H1 (cell line): ENCODE data around the gene WTIP. TPM values are rescaled to one million over a fixed set of nuclear protein-coding genes. Genes with fewer than 3 reads are reported as not detected.

Experiments used
- CTCF ChIA-PET: fragments of 300-600 bp; sonication (Branson Sonifier 250); formaldehyde crosslinking; loops from one replicate; lab custom pipeline; 2021; ENCODE audit not compliant: partially characterized antibody; lab: Charles Lee
- POLR2A ChIA-PET: fragments of 300-600 bp; sonication (Branson Sonifier 250); formaldehyde crosslinking; loops from one replicate; lab custom pipeline; 2021; ENCODE audit warnings: inconsistent platforms; ENCODE audit not compliant: partially characterized antibody; lab: Charles Lee
- DNase-seq, 2 experiments: peaks; one replicate each; pipeline versions ENCODE4 v3.0.0 to v3.0.0-alpha.2; 2010 to 2022; ENCODE audit warnings: low spot score in 2 of 2, low read depth in 1 of 2, mixed read lengths in 1 of 2
- FAIRE-seq: peaks from 2 replicates; lab custom pipeline; 2011; peaks lifted over from hg19 to GRCh38; lab: Jason Lieb, UNC
- H2AFZ ChIP-seq: 2 replicates; pipeline ENCODE4 v1.8.1; 2012; ENCODE audit warnings: low read length, inconsistent platforms
- H2AK5ac ChIP-seq: 2 replicates; pipeline ENCODE4 v1.6.1; 2013; ENCODE audit warnings: low read depth, low read length
- H2BK120ac ChIP-seq: replicated peaks from 2 replicates; pipeline ENCODE3; 2013; ENCODE audit warnings: low read depth, low read length, inconsistent platforms
- H2BK12ac ChIP-seq: 2 replicates; pipeline ENCODE4 v1.6.1; 2013; ENCODE audit warnings: low read depth, low read length
- H2BK15ac ChIP-seq: 2 replicates; pipeline ENCODE4 v1.6.1; 2013; ENCODE audit warnings: low read length
- H2BK20ac ChIP-seq: 2 replicates; pipeline ENCODE4 v1.6.1; 2013; ENCODE audit warnings: low read length
- H2BK5ac ChIP-seq: 2 replicates; pipeline ENCODE4 v1.6.1; 2013; ENCODE audit warnings: low read depth, low read length
- H3K14ac ChIP-seq: 2 replicates; pipeline ENCODE4 v1.6.1; 2013; ENCODE audit warnings: inconsistent platforms; ENCODE audit not compliant: insufficient read length
- H3K18ac ChIP-seq: 2 replicates; pipeline ENCODE4 v1.6.1; 2013; ENCODE audit warnings: low read length; ENCODE audit errors: extremely low read depth
- H3K23ac ChIP-seq: 2 replicates; pipeline ENCODE4 v1.6.1; 2013; ENCODE audit warnings: inconsistent platforms; ENCODE audit not compliant: insufficient read length
- H3K23me2 ChIP-seq: 2 replicates; pipeline ENCODE4 v1.6.1; 2013; ENCODE audit warnings: low read depth, low read length
- H3K27ac ChIP-seq: 2 replicates; pipeline ENCODE4 v1.6.1; 2011; ENCODE audit warnings: low read depth, low read length, inconsistent platforms
- H3K27me3 ChIP-seq, 4 experiments: replicated peaks in 1 of 4; 1 replicate in 1 of 4; 2 replicates in 3 of 4; pipeline versions ENCODE4 v1.6.1 to v1.8.1; 2011 to 2013; ENCODE audit warnings: low read length in 3 of 4, mild to moderate bottlenecking in 3 of 4, inconsistent platforms in 2 of 4, mixed read lengths in 2 of 4, moderate library complexity in 1 of 4; ENCODE audit not compliant: control insufficient read depth in 3 of 4, insufficient read depth in 3 of 4; ENCODE audit errors: extremely low read depth in 1 of 4
- H3K36me3 ChIP-seq, 4 experiments: 2 replicates each; pipeline versions ENCODE4 v1.6.1 to v1.8.1; 2011 to 2013; ENCODE audit warnings: mild to moderate bottlenecking in 4 of 4, low read length in 3 of 4, moderate library complexity in 2 of 4, control low read depth in 1 of 4, inconsistent platforms in 1 of 4; ENCODE audit not compliant: insufficient read depth in 4 of 4, control insufficient read depth in 2 of 4
- H3K4ac ChIP-seq: replicated peaks from 2 replicates; pipeline ENCODE3; 2013; ENCODE audit warnings: low read length, low read depth, mixed read lengths, inconsistent platforms; ENCODE audit not compliant: insufficient read length
- H3K4me1 ChIP-seq, 4 experiments: replicated peaks in 1 of 4; 1 replicate in 1 of 4; 2 replicates in 3 of 4; pipeline versions ENCODE4 v1.6.1 to v1.8.1; 2011 to 2013; ENCODE audit warnings: low read length in 3 of 4, inconsistent platforms in 2 of 4, mixed read lengths in 1 of 4; ENCODE audit not compliant: insufficient read depth in 4 of 4, control insufficient read depth in 3 of 4
- H3K4me2 ChIP-seq, 2 experiments: 2 replicates each; pipeline versions ENCODE4 v1.6.1 to v1.8.1; 2011 to 2013; ENCODE audit warnings: low read depth in 2 of 2, low read length in 2 of 2, control low read depth in 1 of 2, inconsistent platforms in 1 of 2, mild to moderate bottlenecking in 1 of 2; ENCODE audit not compliant: insufficient read depth in 1 of 2
- H3K4me3 ChIP-seq, 4 experiments: fragments of 200-600, 300-600 bp in 1 of 4; sonication (generic), shearing (Covaris generic), sonication (Bioruptor Twin) in 1 of 4; 2 replicates each; pipeline versions ENCODE4 v1.5.1 to v1.8.1; 2011 to 2016; ENCODE audit warnings: low read length in 4 of 4, low read depth in 3 of 4, control low read depth in 2 of 4, inconsistent platforms in 2 of 4, mild to moderate bottlenecking in 2 of 4, mixed read lengths in 1 of 4, moderate library complexity in 1 of 4; ENCODE audit not compliant: insufficient read depth in 2 of 4; ENCODE audit errors: extremely low read depth in 1 of 4
- H3K56ac ChIP-seq: replicated peaks from 2 replicates; pipeline ENCODE3; 2013; ENCODE audit warnings: low read depth, mild to moderate bottlenecking, mixed read lengths, low read length, inconsistent platforms; ENCODE audit not compliant: insufficient read length
- H3K79me1 ChIP-seq: 2 replicates; pipeline ENCODE4 v1.6.1; 2013; ENCODE audit warnings: low read depth, low read length, control low read depth
- H3K79me2 ChIP-seq, 2 experiments: 2 replicates each; pipeline versions ENCODE4 v1.6.1 to v1.8.1; 2012 to 2013; ENCODE audit warnings: low read length in 2 of 2, mild to moderate bottlenecking in 2 of 2, inconsistent platforms in 1 of 2; ENCODE audit not compliant: insufficient read depth in 2 of 2, control insufficient read depth in 1 of 2
- H3K9ac ChIP-seq, 4 experiments: replicated peaks in 1 of 4; 1 replicate in 1 of 4; 2 replicates in 3 of 4; pipeline versions ENCODE4 v1.6.1 to v1.8.1; 2011 to 2013; ENCODE audit warnings: low read depth in 3 of 4, low read length in 3 of 4, control low read depth in 2 of 4, mild to moderate bottlenecking in 2 of 4, moderate library complexity in 2 of 4, inconsistent platforms in 1 of 4; ENCODE audit errors: extremely low read depth in 1 of 4
- H3K9me3 ChIP-seq, 2 experiments: 2 replicates each; pipeline versions ENCODE4 v1.6.1 to v1.8.1; 2012 to 2013; ENCODE audit warnings: mild to moderate bottlenecking in 2 of 2, moderate library complexity in 2 of 2, control low read depth in 1 of 2, inconsistent platforms in 1 of 2, low read depth in 1 of 2, low read length in 1 of 2, mixed read lengths in 1 of 2; ENCODE audit not compliant: insufficient read depth in 2 of 2
- H4K20me1 ChIP-seq, 2 experiments: replicated peaks in 1 of 2; 2 replicates each; pipeline versions ENCODE3 to v1.8.1; 2011 to 2013; ENCODE audit warnings: inconsistent platforms in 2 of 2, low read length in 2 of 2, mild to moderate bottlenecking in 1 of 2; ENCODE audit not compliant: insufficient read depth in 2 of 2, control insufficient read depth in 1 of 2
- H4K5ac ChIP-seq: 2 replicates; pipeline ENCODE4 v1.6.1; 2013; ENCODE audit warnings: low read length, low read depth, mixed read lengths, inconsistent platforms; ENCODE audit not compliant: insufficient read length
- H4K8ac ChIP-seq: 2 replicates; pipeline ENCODE4 v1.8.0; 2013; ENCODE audit warnings: mild to moderate bottlenecking, moderate library complexity, low read length, inconsistent platforms; ENCODE audit not compliant: insufficient read depth; ENCODE audit errors: extremely low read depth
- H4K91ac ChIP-seq: replicated peaks from 2 replicates; pipeline ENCODE3; 2013; ENCODE audit warnings: low read length, mixed read lengths, inconsistent platforms; ENCODE audit not compliant: insufficient read length
- ATF2 ChIP-seq: IDR thresholded peaks from 2 replicates; pipeline ENCODE4 v1.6.1; 2012; ENCODE audit warnings: low read length, inconsistent platforms
- EP300 ChIP-seq, 2 experiments: IDR thresholded peaks; 1 replicate in 1 of 2; 2 replicates in 1 of 2; pipeline ENCODE4 v1.6.1; 2011 to 2012; ENCODE audit warnings: low read depth in 2 of 2, low read length in 2 of 2, mild to moderate bottlenecking in 2 of 2, borderline replicate concordance in 1 of 2, inconsistent platforms in 1 of 2, moderate library complexity in 1 of 2
- GTF2F1 ChIP-seq: IDR thresholded peaks from 2 replicates; pipeline ENCODE4 v1.6.1; 2012; ENCODE audit warnings: low read depth, low read length, improper control_type of control experiment, borderline replicate concordance
- HDAC6 ChIP-seq: IDR thresholded peaks from one replicate; pipeline ENCODE4 v1.7.1; 2012; ENCODE audit warnings: low read depth, mild to moderate bottlenecking, inconsistent platforms, low read length, moderate library complexity
- MAX ChIP-seq: IDR thresholded peaks from 2 replicates; pipeline ENCODE4 v1.6.1; 2012; ENCODE audit warnings: inconsistent platforms
- RNF2 ChIP-seq: fragments of 200-900, 300-1000 bp; sonication (generic); IDR thresholded peaks from 2 replicates; pipeline ENCODE4 v1.7.1; 2016; ENCODE audit warnings: borderline replicate concordance, low read depth, mild to moderate bottlenecking, antibody characterized with exemption, low read length; ENCODE audit not compliant: poor library complexity, severe bottlenecking; ENCODE audit errors: missing control alignments
- RXRA ChIP-seq: IDR thresholded peaks from 2 replicates; pipeline ENCODE4 v1.6.1; 2011; ENCODE audit warnings: low read depth, mild to moderate bottlenecking, low read length, moderate library complexity; ENCODE audit not compliant: insufficient read depth
- SIRT6 ChIP-seq: IDR thresholded peaks from one replicate; pipeline ENCODE4 v1.7.1; 2012; ENCODE audit warnings: low read length, inconsistent platforms
- SP2 ChIP-seq: IDR thresholded peaks from 2 replicates; pipeline ENCODE4 v1.6.1; 2012; ENCODE audit warnings: mild to moderate bottlenecking, low read length, inconsistent platforms
- TAF1 ChIP-seq: IDR thresholded peaks from 2 replicates; pipeline ENCODE4 v1.6.1; 2011; ENCODE audit warnings: mild to moderate bottlenecking, low read depth, low read length
- TEAD4 ChIP-seq: IDR thresholded peaks from 2 replicates; pipeline ENCODE4 v1.6.1; 2012; ENCODE audit warnings: low read depth, low read length, inconsistent platforms, mixed read lengths
- WGBS, 2 experiments: shearing (Covaris generic) in 1 of 2; methylation state at CpG; one replicate each; pipeline versions ENCODE4 v1.1.6 to v1.1.7; 2013 to 2015; ENCODE audit warnings: low lambda C conversion rate in 2 of 2, mixed read lengths in 2 of 2, inconsistent platforms in 1 of 2, low coverage in 1 of 2, missing lambda C conversion rate in 1 of 2; ENCODE audit not compliant: insufficient replicate concordance in 2 of 2, insufficient coverage in 1 of 2, insufficient read length in 1 of 2; ENCODE audit errors: extremely low coverage in 1 of 2, missing lambda C conversion rate in 1 of 2; 5-methylcytosine and 5-hydroxymethylcytosine counted together
- polyA plus RNA-seq, 7 experiments: library from polyadenylated mRNA; depleted of rRNA in 3 of 7; stranded (reverse) in 5 of 7; unstranded in 2 of 7; fragments of >200 nt in 5 of 7; fragments of 200-250 nt in 2 of 7; gene quantifications; 1 replicate in 5 of 7; 2 replicates in 1 of 7; 4 replicates in 1 of 7; pipeline versions ENCODE4 v1.2.1 to v1.2.3, GENCODE V29; 2011 to 2013; ENCODE audit warnings: missing spikeins in 2 of 7, mixed read lengths in 2 of 7
- total RNA-seq: library from RNA; stranded (reverse); fragmentation: NEBNext Ultra II Directional; extraction: Animal tissue kit (Norgen Biotek cat#: 25700); gene quantifications from 2 replicates; pipeline ENCODE4 v1.2.1, GENCODE V29; 2021

WTIP gene
- total and polyA plus RNA-seq, 2 of the 8 experiments (the other 6 are each of a cell fraction or from before 2014, with no cell fraction given) = 8.7 to 15.4 TPM

- H3K79me2 ChIP-seq = peaks cover 0 to 57% of the 10 kb centered on the region in 2 experiments; a peak in 3 of 4 replicates
- DNase-seq (no peak), FAIRE-seq (no peak)
- no peak overlapping the region for H3K14ac ChIP-seq
- ChIA-PET POLR2A (interaction anchor here (1.4 to 6.0 kb wide), 3 partner anchors 9 to 21 kb away, joined by 5 to 47 read pairs (median 6); no protein-coding TSS in a partner anchor), CTCF (interaction anchor here (0.6 to 1.7 kb wide), 3 partner anchors 24 to 253 kb away, joined by 3 to 6 read pairs (median 4); no protein-coding TSS in a partner anchor)
- no peak overlapping the region for H2BK12ac ChIP-seq
- H2AFZ ChIP-seq = no peak overlapping the region
- no peak overlapping the region for H3K56ac ChIP-seq
- no peak overlapping the region for H3K23ac ChIP-seq
- H2BK15ac ChIP-seq = no peak overlapping the region
- 96% methylated on average over 2 of the region's 2 CpGs; no CpG with 5 or more reads in 1 of the 2 experiments for WGBS, 2 experiments
- H3K18ac ChIP-seq = no peak overlapping the region
- no peaks in the 10 kb centered on the region for H3K4me1 ChIP-seq
- H4K20me1 ChIP-seq = peaks cover 0 to 7% of the 10 kb centered on the region in 2 experiments
- H3K9ac ChIP-seq = no peak overlapping the region
- H4K91ac ChIP-seq = no peak overlapping the region
- peaks cover 9% of the 10 kb centered on the region for H3K79me1 ChIP-seq
- H3K4ac ChIP-seq = no peak overlapping the region
- H4K8ac ChIP-seq = no peak overlapping the region
- no peak overlapping the region for H2BK120ac ChIP-seq
- no peak overlapping the region for H3K4me3 ChIP-seq
- no peak overlapping the region; the same call in 1 of the 2 replicates for H3K27ac ChIP-seq
- no peaks in the 10 kb centered on the region for H3K23me2 ChIP-seq
- no peak overlapping the region for H2AK5ac ChIP-seq
- H2BK20ac ChIP-seq = no peak overlapping the region
- H2BK5ac ChIP-seq = no peak overlapping the region
- no peak overlapping the region for H3K4me2 ChIP-seq
- H3K27me3 ChIP-seq = no peaks in the 10 kb centered on the region
- no peaks in the 10 kb centered on the region for H3K9me3 ChIP-seq
- no peak overlapping the region for H4K5ac ChIP-seq
- H3K36me3 ChIP-seq = peaks cover 31 to 85% (median 65%) of the 10 kb centered on the region in 4 experiments
- TF ChIP-seq SIRT6 = no peak
- no peak for TF ChIP-seq MAX
- TF ChIP-seq HDAC6 = no peak
- TF ChIP-seq ATF2 = no peak
- no peak for TF ChIP-seq TEAD4
- no peak for TF ChIP-seq TAF1
- TF ChIP-seq GTF2F1 = no peak
- no peak for TF ChIP-seq EP300 (IDR thresholded peaks at IDR 0.05; ENCODE audit: borderline replicate concordance in 1 of 2, low read depth in 2 of 2, low read length in 2 of 2)
- TF ChIP-seq RNF2 = no peak
- no peak for TF ChIP-seq SP2
- TF ChIP-seq RXRA = no peak
Measured at GRCh38 chr19:34459614-34460013, 21.9 kb upstream of the WTIP start.
